Measurements from ENCODE around the gene PLXNB2.
"Not testable (repeated sequence)": the region's sequence is repeated elsewhere in the genome, so short reads cannot be mapped to it uniquely, and the experiment has no call there.

PLXNB2 gene

GRCh38 chr22:50280022-50280707 is 27.3 kb downstream of the PLXNB2 start:
- DNase-seq = no peak
- ATAC-seq = no peak

GRCh38 chr22:50278956-50279619 is 28.4 kb downstream of the PLXNB2 start:
- ATAC-seq (no peak), DNase-seq (no peak)

- ATAC-seq = no peak
- no peak for DNase-seq
These were observed 29.0 kb downstream of the PLXNB2 start for GRCh38 chr22:50278461-50278860.

- no peak for DNase-seq
- ATAC-seq = no peak
These were observed 29.7 kb downstream of the PLXNB2 start for GRCh38 chr22:50277761-50278160.

- DNase-seq (peak; percentile 61), ATAC-seq (peak; percentile 61)
These were observed 31.3 kb downstream of the PLXNB2 start for GRCh38 chr22:50276143-50276542.

- ATAC-seq = no peak
- no peak for DNase-seq
These were observed 32.0 kb downstream of the PLXNB2 start for GRCh38 chr22:50275181-50276055.

GRCh38 chr22:50274771-50275170 is 32.7 kb downstream of the PLXNB2 start:
- no peak for ATAC-seq
- no peak for DNase-seq

GRCh38 chr22:50274311-50274710 is 33.1 kb downstream of the PLXNB2 start:
- ATAC-seq = no peak

GRCh38 chr22:50273781-50274180 is 33.7 kb downstream of the PLXNB2 start:
- not testable (repeated sequence) for ATAC-seq

More at GRCh38 chr22:50274311-50274710, 33.1 kb downstream of the PLXNB2 start:
- DNase-seq = peak; percentile 49

GRCh38 chr22:50273352-50273751 is 34.1 kb downstream of the PLXNB2 start:
- not testable (repeated sequence) for ATAC-seq, DNase-seq

More at GRCh38 chr22:50273781-50274180, 33.7 kb downstream of the PLXNB2 start:
- not testable (repeated sequence) for DNase-seq

- no peak for DNase-seq
- no peak for ATAC-seq
These were observed 35.2 kb downstream of the PLXNB2 start for GRCh38 chr22:50272044-50272802.

- DNase-seq (peak; percentile 75), ATAC-seq (peak; percentile 25)
These were observed 35.9 kb downstream of the PLXNB2 start for GRCh38 chr22:50271519-50271970.

GRCh38 chr22:50270666-50271394 is 36.6 kb downstream of the PLXNB2 start:
- peak; percentile 78 for DNase-seq

GRCh38 chr22:50269970-50270665 is 37.3 kb downstream of the PLXNB2 start, which contains the start of gene MAPK11:
Gene MAPK11, minus strand, starts transcription at chr22:50270380. Its CDS starts 88 bp downstream, at chr22:50270292.
- ATAC-seq (peak; percentile 36), DNase-seq (peak; percentile 73)

More at GRCh38 chr22:50270666-50271394, 36.6 kb downstream of the PLXNB2 start:
- peak; percentile 24 for ATAC-seq

- no peak for ATAC-seq
- no peak for DNase-seq
These were observed 37.9 kb downstream of the PLXNB2 start for GRCh38 chr22:50269573-50269969.

GRCh38 chr22:50268655-50269113 is 38.8 kb downstream of the PLXNB2 start:
- no peak for DNase-seq
- ATAC-seq = no peak

- peak; percentile 70 for DNase-seq
These were observed 39.7 kb downstream of the PLXNB2 start for GRCh38 chr22:50267591-50268390.

GRCh38 chr22:50266994-50267393 is 40.5 kb downstream of the PLXNB2 start:
- ATAC-seq (no peak), DNase-seq (no peak)

More at GRCh38 chr22:50267591-50268390, 39.7 kb downstream of the PLXNB2 start:
- no peak for ATAC-seq

Data from stimulated activated naive CD8-positive, alpha-beta T cell treated with anti-CD3 and anti-CD28 coated beads, Interleukin-15, Interleukin-2, amounts not matched to agents 100 U/mL and 50 U/mL, for 24 hours (primary cell).